GM19351 (cell line): ENCODE data around the gene F13A1.
"Not testable (repeated sequence)": the region's sequence is repeated elsewhere in the genome, so short reads cannot be mapped to it uniquely, and the experiment has no call there.

Source experiments
- ATAC-seq: cut with Tn5 transposase; IDR thresholded peaks from one replicate; pipeline ENCODE4 v1.9.1; 2021; ENCODE audit warnings: mild to moderate bottlenecking, moderate library complexity; ENCODE audit not compliant: unreplicated experiment

Gene F13A1

GRCh38 chr6:6320901-6321300, 439 bp upstream of the F13A1 start:
- no peak for ATAC-seq

GRCh38 chr6:6317825-6318733, 2.4 kb downstream of the F13A1 start:
- ATAC-seq: no peak

GRCh38 chr6:6317386-6317785, 3.1 kb downstream of the F13A1 start:
- no peak for ATAC-seq

- peak; percentile 69 for ATAC-seq
Observed at GRCh38 chr6:6315660-6316059, 4.8 kb downstream of the F13A1 start.

- no peak for ATAC-seq
Observed at GRCh38 chr6:6314596-6314995, 5.9 kb downstream of the F13A1 start.

GRCh38 chr6:6312901-6313441, 7.5 kb downstream of the F13A1 start:
- ATAC-seq: no peak

- ATAC-seq: no peak
Observed at GRCh38 chr6:6305575-6305974, 14.9 kb downstream of the F13A1 start.

- ATAC-seq: not testable (repeated sequence)
Observed at GRCh38 chr6:6300383-6300782, 20.1 kb downstream of the F13A1 start.

GRCh38 chr6:6293317-6293716, 27.1 kb downstream of the F13A1 start:
- no peak for ATAC-seq

- no peak for ATAC-seq
Observed at GRCh38 chr6:6287415-6287814, 33.0 kb downstream of the F13A1 start.

- ATAC-seq: no peak
Observed at GRCh38 chr6:6285679-6286078, 34.8 kb downstream of the F13A1 start.

GRCh38 chr6:6284221-6284966, 36.1 kb downstream of the F13A1 start:
- no peak for ATAC-seq

- no peak for ATAC-seq
Observed at GRCh38 chr6:6283746-6284145, 36.7 kb downstream of the F13A1 start.

GRCh38 chr6:6282716-6283115, 37.7 kb downstream of the F13A1 start:
- ATAC-seq: no peak

GRCh38 chr6:6277413-6277812, 43.0 kb downstream of the F13A1 start:
- ATAC-seq: no peak

- ATAC-seq: no peak
Observed at GRCh38 chr6:6270948-6271535, 49.4 kb downstream of the F13A1 start.

- ATAC-seq: no peak
Observed at GRCh38 chr6:6260196-6260722, 60.2 kb downstream of the F13A1 start.

- no peak for ATAC-seq
Observed at GRCh38 chr6:6256886-6257285, 63.6 kb downstream of the F13A1 start.

GRCh38 chr6:6256259-6256658, 64.2 kb downstream of the F13A1 start:
- no peak for ATAC-seq

GRCh38 chr6:6251555-6252280, 68.7 kb downstream of the F13A1 start:
- ATAC-seq: no peak
